Stimulated activated CD4-positive, alpha-beta T cell treated with anti-CD3 and anti-CD28 coated beads, Interleukin-4, amount 100 ng/mL, for 4 hours (primary cell): Measurements from ENCODE around the gene DCTD.

Experiments used
- DNase-seq, 2 experiments: peaks; one replicate each; pipeline ENCODE4 v3.0.0-alpha.2; 2020

Gene DCTD

DNA sequence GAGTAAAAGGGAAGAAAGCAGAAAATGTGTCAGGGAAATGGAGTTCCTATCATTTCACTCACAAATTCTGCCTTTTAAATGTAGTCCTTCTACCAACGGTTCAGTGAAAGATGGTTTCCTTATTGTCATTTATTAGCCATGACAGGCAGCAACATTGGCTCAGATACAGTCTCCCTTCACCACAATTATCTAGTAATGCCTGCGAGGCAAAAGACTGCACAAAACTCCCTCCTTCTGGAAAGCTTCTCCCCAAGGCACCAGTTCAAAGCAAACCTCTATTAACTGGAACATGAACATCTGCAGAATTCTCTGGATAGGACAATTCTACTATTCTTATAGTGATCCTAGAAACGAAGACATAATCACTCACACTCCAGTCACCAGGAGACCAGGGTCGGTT, 28.3 kb downstream of the DCTD start:
- DNase-seq: no peak

DNA sequence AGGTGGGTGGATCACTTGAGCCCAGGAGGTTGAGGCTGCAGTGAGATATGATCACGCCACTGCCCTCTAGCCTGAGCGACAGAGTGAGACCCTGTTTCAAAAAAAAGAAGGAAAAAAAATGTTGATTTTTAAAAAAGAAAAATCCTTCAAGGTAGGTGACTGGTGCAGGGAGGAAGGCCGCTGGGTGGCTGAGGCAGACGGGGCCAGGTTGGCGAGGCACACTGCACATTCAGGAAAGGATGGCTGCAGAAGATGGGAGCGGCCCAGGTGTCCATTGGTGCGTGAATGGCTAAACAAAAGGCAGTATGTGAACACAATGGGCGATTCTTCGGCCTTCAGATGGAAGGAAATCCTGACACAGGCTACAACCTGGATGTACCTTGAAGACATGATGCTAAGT, 30.4 kb downstream of the DCTD start:
- DNase-seq: no peak

GRCh38 chr4:182886205-182886604, 31.0 kb downstream of the DCTD start:
- no peak for DNase-seq

- DNase-seq: no peak
These were observed 31.5 kb downstream of the DCTD start for GRCh38 chr4:182885738-182886077.

- no peak for DNase-seq
These were observed 32.0 kb downstream of the DCTD start for GRCh38 chr4:182885022-182885737.

- no peak for DNase-seq
These were observed 33.1 kb downstream of the DCTD start for GRCh38 chr4:182884040-182884439.

DNA sequence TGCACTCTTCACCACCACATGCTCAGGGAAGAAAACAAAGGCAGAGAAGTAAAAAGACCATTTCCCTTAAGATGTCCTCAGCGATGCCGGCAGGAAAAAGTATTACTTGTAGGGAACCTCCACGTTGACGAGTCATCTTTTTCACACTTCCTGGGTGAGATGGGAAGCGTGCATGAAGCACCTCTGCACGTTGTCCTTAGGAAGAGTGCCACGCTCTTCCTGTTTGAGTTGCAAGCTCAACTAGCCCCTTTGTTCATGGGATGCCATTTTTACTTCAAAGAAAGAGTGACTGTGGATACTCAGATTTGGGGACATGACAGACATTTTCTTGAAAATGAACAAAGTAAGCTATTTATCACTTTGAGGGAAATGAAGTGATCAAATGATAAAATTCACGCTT, 33.8 kb downstream of the DCTD start:
- DNase-seq: no peak

- DNase-seq: no peak
These were observed 35.3 kb downstream of the DCTD start for GRCh38 chr4:182881914-182882313.

- DNase-seq: no peak
These were observed 36.5 kb downstream of the DCTD start for GRCh38 chr4:182880387-182881356.

GRCh38 chr4:182879913-182880312, 37.3 kb downstream of the DCTD start:
- no peak for DNase-seq

DNA sequence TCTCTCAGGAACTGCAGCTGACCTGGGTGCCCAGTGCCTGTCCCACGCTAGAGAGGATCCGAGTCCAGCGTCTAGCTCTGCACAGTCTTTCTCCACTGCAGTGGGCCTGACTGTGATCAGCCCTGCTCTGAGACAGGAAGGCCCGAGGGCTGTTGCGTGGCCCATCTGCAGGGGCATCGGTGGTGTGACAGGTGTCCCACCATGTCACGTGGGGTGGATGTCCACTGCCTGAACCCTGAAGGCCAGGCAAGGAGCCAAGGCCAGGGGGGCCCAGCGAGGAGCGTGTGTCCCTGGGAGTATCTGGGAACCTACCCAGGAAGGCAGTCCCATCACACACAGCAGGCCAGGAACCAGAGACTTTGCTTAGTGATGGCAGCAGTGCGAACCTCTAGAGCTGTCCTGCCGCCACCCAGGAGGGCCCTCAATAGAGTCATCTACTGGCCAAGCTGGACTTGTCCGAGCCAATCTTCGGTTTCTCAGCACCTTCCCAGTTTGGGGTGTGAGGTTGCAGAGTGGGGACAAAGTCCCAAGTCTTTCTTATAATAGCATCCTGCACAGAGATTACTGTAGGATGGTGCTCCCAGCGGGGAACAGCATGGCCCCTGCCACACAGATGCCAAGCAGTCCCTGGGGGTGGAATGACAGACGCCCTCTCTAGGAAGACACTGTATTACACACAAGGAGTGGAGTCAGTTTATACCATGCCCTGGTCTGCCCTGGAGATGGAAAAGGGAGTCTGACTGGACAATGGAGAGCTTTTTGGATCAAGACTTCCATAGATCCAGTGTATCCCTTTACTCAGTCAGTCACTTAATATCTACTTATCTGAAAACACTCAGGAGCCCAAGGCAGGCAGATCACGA, 38.3 kb downstream of the DCTD start:
- DNase-seq: no peak

DNA sequence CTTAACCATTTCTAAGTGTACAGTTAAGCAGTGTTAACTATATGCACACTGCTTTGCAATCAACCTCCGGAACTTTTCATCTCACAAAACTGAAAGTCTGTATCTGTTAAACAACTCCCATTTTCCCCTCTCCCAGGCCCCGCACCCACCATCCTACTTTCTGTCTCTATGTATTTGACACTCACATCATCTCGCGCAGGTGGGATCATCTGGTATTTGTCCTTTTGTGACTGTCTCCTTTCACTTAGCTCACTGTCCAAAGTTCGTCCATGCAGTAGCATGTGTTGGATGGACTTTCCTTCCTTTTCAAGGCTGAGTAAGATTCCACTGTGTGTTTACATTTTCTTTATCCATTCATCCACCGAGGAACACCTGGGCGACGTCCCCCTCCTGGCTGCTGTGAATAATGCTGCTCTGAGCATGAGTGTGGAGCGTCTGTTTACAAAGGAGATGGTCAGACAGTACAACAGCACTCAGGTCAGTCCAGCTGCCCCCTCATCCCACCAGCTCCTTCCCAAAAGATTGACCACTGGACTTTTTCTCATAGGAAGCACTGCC, 39.8 kb downstream of the DCTD start:
- DNase-seq: no peak

DNA sequence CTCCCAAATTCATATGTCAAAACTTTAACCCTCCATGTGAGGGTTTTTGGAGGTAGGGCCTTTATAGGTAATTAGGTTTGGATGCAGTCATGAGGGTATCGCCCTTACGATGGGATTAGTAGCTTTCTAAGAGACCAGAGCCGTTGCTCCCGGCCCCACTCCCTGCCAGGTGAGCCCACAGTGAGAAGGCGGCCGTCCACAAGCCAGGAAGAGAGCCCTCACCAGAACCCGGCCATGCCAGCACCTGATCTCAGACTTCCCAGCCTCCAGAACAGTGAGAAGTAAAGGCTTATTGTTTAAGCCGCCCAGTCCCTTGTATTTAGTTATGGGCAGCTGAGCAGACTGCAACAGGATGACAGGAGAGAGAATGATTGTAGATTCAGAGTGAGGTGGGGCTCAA, 40.8 kb downstream of the DCTD start:
- no peak for DNase-seq

GRCh38 chr4:182875453-182876405, 41.5 kb downstream of the DCTD start:
- no peak for DNase-seq

- DNase-seq: no peak
These were observed 42.3 kb downstream of the DCTD start for GRCh38 chr4:182874797-182875345.

DNA sequence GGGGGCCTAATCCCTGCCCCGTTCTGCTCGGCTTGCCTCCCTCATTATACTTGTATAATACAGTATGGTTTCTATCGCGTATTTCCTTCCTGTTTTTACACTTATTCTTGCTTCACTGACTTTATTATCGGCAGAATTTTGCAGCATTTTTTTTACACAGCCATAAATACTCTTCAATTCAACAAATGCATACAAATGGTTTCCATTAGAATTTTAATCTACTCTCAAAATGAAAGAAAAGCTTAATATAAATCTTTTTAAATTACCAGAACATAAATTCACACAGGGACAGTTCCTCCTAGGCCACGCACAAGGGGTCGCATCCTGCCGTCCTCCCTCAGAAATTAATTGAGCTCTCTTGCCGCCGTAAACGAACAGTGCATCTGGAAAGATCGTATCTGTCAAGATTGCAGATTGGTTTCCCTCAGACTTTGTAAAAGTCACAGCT, 42.9 kb downstream of the DCTD start:
- DNase-seq: no peak

DNA sequence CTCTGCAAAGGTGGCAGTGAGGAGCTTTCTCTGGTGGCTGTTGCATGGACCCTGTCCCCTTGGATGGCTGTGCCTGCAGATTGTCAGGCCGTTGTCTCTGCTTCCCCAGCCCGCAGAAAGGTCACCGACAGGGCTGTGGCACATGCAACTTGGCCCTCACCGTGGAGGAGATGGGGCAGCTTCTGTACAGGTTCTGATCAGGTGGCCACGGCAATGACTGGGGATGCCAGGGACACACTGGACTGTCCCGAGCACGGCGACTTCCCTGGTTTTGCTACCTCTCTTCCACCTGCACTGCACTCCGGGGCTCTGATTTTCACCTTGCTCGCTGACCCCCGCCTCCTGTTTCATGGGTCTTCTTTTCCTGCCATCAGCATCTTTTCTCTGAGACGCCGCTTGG, 43.5 kb downstream of the DCTD start:
- no peak for DNase-seq

- no peak for DNase-seq
These were observed 43.9 kb downstream of the DCTD start for GRCh38 chr4:182873289-182873688.

GRCh38 chr4:182872886-182873285, 44.3 kb downstream of the DCTD start:
- DNase-seq: no peak

DNA sequence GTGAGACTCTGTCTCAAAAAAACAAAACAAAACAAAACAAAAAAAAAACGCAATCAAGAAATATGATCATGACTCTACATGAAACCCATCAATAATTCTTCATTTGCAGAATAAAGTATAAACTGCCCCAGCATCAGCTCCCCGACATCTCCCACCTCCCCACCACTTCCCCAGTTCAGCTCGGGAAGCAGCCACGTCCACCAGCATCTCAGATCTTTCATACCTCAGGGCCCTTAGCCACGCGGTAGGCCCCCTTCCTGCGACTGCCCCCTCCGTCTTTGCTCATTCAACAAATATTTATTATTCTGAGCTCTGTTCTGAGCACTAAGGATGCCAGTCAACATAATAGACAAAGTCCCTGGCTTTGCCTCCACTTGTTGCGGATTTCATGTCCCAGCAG, 45.6 kb downstream of the DCTD start:
- DNase-seq: no peak

DNA sequence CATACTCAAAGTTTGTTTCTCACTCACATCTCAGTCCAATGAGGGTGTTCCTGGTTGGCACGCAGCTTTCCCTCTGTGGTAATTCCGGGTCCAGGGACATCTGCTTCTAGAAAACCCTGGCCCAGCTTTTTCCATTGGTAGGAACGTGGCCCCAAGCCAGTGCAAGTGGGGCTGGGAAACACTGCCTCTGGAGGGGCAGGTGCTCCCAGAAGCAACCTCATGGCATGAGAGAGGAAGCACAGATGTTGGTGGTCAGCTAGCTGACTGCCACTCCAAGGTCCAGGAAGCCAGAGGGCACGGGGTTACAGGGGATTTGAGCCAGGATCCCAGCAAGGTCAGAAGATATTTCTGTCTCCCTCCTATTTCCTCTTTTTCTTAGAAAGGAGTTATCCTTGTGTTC, 47.5 kb downstream of the DCTD start:
- DNase-seq: no peak
